Body of pancreas (tissue), 4 donors: ENCODE results near the gene FHIP2A. TPM values are rescaled to one million over a fixed set of nuclear protein-coding genes. Genes with fewer than 3 reads are reported as not detected.

Source experiments
- ATAC-seq: fragments of 150-250 bp; one replicate; pipeline ENCODE4 v1.9.1; 2016
- DNase-seq, 4 donors: peaks; one replicate each; pipeline ENCODE4 v3.0.0-alpha.2; 2019
- H3K27ac ChIP-seq, 4 donors: fragments of 200-600 bp; sonication (generic); 1 replicate in 3 of 4; 2 replicates in 1 of 4; pipeline versions ENCODE4 v1.5.1 to v1.6.1; 2016 to 2019; ENCODE audit warnings: mild to moderate bottlenecking in 1 of 4, mixed read lengths in 1 of 4, moderate library complexity in 1 of 4
- H3K27me3 ChIP-seq, 2 donors: fragments of 200-600 bp; sonication (generic); one replicate each; pipeline ENCODE4 v1.6.0; 2016; ENCODE audit warnings: mild to moderate bottlenecking in 1 of 2
- H3K36me3 ChIP-seq, 2 donors: fragments of 200-600 bp; sonication (generic); replicated peaks in 1 of 2; 2 replicates each; pipeline ENCODE4 v1.5.1; 2016; ENCODE audit warnings: low read depth in 2 of 2; ENCODE audit not compliant: insufficient read depth in 1 of 2
- H3K4me1 ChIP-seq: fragments of 200-600 bp; sonication (generic); one replicate; pipeline ENCODE4 v1.6.0; 2016
- H3K4me3 ChIP-seq, 2 donors: fragments of 200-600 bp; sonication (generic); 1 replicate in 1 of 2; 2 replicates in 1 of 2; pipeline ENCODE4 v1.5.1; 2016 to 2019
- H3K9me3 ChIP-seq, 3 donors: fragments of 200-600 bp; sonication (generic); 1 replicate in 2 of 3; 2 replicates in 1 of 3; pipeline ENCODE4 v1.5.1; 2016
- CTCF ChIP-seq, 7 experiments: fragments of 450-650 bp in 4 of 7; fragments of 200-600 bp in 3 of 7; sonication (generic) in 3 of 7; IDR thresholded peaks; one replicate each; pipeline ENCODE4 v1.5.1; 2016 to 2019; ENCODE audit warnings: antibody characterized with exemption in 7 of 7
- POLR2A ChIP-seq, 3 donors: fragments of 450-650 bp; IDR thresholded peaks; one replicate each; pipeline ENCODE4 v1.6.1; 2016; ENCODE audit warnings: antibody characterized with exemption in 3 of 3, mild to moderate bottlenecking in 2 of 3
- WGBS, 2 donors: methylation state at CpG; one replicate each; pipeline ENCODE4 v1.1.5; 2017; 5-methylcytosine and 5-hydroxymethylcytosine counted together
- intact Hi-C: fragments of 100-400 bp; cut with DNase I; formaldehyde crosslinking; loops from one replicate; pipeline ENCODE4 v1.15.1; 2023
- total RNA-seq, 2 donors: library from RNA; depleted of rRNA; stranded (reverse); fragments of >200 nt; gene quantifications; one replicate each; pipeline ENCODE4 v1.1.0, GENCODE V29; 2016

The FHIP2A gene
- total RNA-seq, 2 donors from 2014 or later = 14.8 to 19.8 TPM

GRCh38 chr10:114829160-114829909 lies 7.8 kb downstream of the FHIP2A start:
- intact Hi-C loops = no loop called here
- WGBS, 2 donors = 52 to 76% methylated on average over 4 of the region's 4 CpGs
- no peak for DNase-seq

GRCh38 chr10:114831186-114831867 lies 9.7 kb downstream of the FHIP2A start:
- H3K4me1 ChIP-seq = peaks cover 14% of the 10 kb centered on the region
- DNase-seq (no peak), ATAC-seq (no peak)
- no peaks in the 10 kb centered on the region for H3K27me3 ChIP-seq
- H3K36me3 ChIP-seq = peaks cover 0 to 6% of the 10 kb centered on the region in 2 donors
- TF ChIP-seq CTCF (IDR thresholded peaks at IDR 0.05) (no peak), POLR2A (IDR thresholded peaks at IDR 0.05) (no peak)
- H3K27ac ChIP-seq = no peak overlapping the region
- intact Hi-C loops = no loop called here
- 84 to 85% methylated on average over 6 of the region's 6 CpGs for WGBS, 2 donors
- no peaks in the 10 kb centered on the region for H3K9me3 ChIP-seq
- no peak overlapping the region for H3K4me3 ChIP-seq

More at GRCh38 chr10:114829160-114829909, 7.8 kb downstream of the FHIP2A start:
- peaks cover 34% of the 10 kb centered on the region for H3K4me1 ChIP-seq
- H3K36me3 ChIP-seq = peaks cover 0 to 4% of the 10 kb centered on the region in 2 donors
- H3K9me3 ChIP-seq = no peaks in the 10 kb centered on the region
- H3K27ac ChIP-seq = no peak overlapping the region
- no peak overlapping the region for H3K4me3 ChIP-seq
- H3K27me3 ChIP-seq = no peaks in the 10 kb centered on the region
- TF ChIP-seq CTCF (IDR thresholded peaks at IDR 0.05) = no peak
- no peak for TF ChIP-seq POLR2A (IDR thresholded peaks at IDR 0.05)
- ATAC-seq = no peak

DNA sequence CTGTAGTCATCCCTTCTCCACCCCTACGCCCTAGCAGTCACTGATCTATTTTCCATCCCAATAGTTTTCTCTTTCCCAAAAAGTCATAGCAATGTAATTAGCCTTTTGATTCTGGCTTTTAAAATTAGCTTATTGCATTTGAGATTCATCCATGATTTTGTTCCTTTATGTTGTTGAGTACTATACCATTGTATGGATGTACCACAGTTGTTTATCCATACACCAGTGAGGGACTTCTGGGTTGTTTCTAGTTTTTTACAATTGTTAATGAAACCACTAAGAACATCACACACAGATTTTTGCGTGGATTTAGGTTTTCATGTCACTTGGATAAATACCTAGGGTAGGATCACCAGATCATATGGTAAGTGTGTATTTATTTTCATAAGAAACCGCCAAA lies 16.1 kb downstream of the FHIP2A start:
- H3K4me1 ChIP-seq = no peaks in the 10 kb centered on the region
- 97 to 98% methylated on average over 3 of the region's 3 CpGs for WGBS, 2 donors
- no peak for TF ChIP-seq POLR2A (IDR thresholded peaks at IDR 0.05)
- TF ChIP-seq CTCF (IDR thresholded peaks at IDR 0.05) = no peak
- DNase-seq = no peak
- intact Hi-C loops = no loop called here
- H3K27ac ChIP-seq = no peak overlapping the region
- no peaks in the 10 kb centered on the region for H3K27me3 ChIP-seq
- H3K36me3 ChIP-seq = peaks cover 0 to 17% of the 10 kb centered on the region in 2 donors
- H3K4me3 ChIP-seq = no peak overlapping the region
- H3K9me3 ChIP-seq = no peaks in the 10 kb centered on the region
- ATAC-seq = no peak

GRCh38 chr10:114839901-114840300 lies 18.3 kb downstream of the FHIP2A start:
- H3K4me3 ChIP-seq = no peak overlapping the region
- WGBS, 2 donors = 93 to 100% methylated on average over 3 of the region's 3 CpGs
- H3K4me1 ChIP-seq = no peaks in the 10 kb centered on the region
- ATAC-seq (no peak), DNase-seq (no peak)
- H3K27ac ChIP-seq = no peak overlapping the region
- TF ChIP-seq POLR2A (IDR thresholded peaks at IDR 0.05) (no peak), CTCF (IDR thresholded peaks at IDR 0.05) (no peak)
- H3K27me3 ChIP-seq = no peaks in the 10 kb centered on the region
- H3K9me3 ChIP-seq = no peaks in the 10 kb centered on the region
- H3K36me3 ChIP-seq = peaks cover 0 to 16% of the 10 kb centered on the region in 2 donors
- intact Hi-C loops = no loop called here
